HEK293 (cell line): ENCODE results near the gene SPC24.
"Not testable (repeated sequence)": the region's sequence is repeated elsewhere in the genome, so short reads cannot be mapped to it uniquely, and the experiment has no call there.

Experiments
- MEIS1 ChIP-seq: sonication (generic); formaldehyde crosslinking; IDR thresholded peaks from 2 replicates; pipeline ENCODE4 v1.8.1; 2022; ENCODE audit warnings: missing genetic modification reagents, mild to moderate bottlenecking, borderline replicate concordance
- ZNF132 ChIP-seq: fragments of 450-650 bp; formaldehyde crosslinking; IDR thresholded peaks from 2 replicates; pipeline ENCODE4 v1.5.1; 2017; ENCODE audit warnings: missing biosample characterization, missing genetic modification characterization, borderline replicate concordance
- ZNF174 ChIP-seq: fragments of 450-650 bp; formaldehyde crosslinking; IDR thresholded peaks from 2 replicates; pipeline ENCODE4 v1.5.0; 2017; ENCODE audit warnings: missing biosample characterization, mild to moderate bottlenecking, missing genetic modification characterization
- ZNF571 ChIP-seq: fragments of 450-650 bp; formaldehyde crosslinking; IDR thresholded peaks from 2 replicates; pipeline ENCODE4 v1.5.0; 2017; ENCODE audit warnings: missing biosample characterization, missing genetic modification characterization
- ZNF792 ChIP-seq: fragments of 450-650 bp; formaldehyde crosslinking; IDR thresholded peaks from 2 replicates; pipeline ENCODE4 v1.5.1; 2016; ENCODE audit warnings: missing biosample characterization, missing genetic modification characterization
- TF ChIP-seq, protein P1 (sequence below): fragments of 450-650 bp; formaldehyde crosslinking; IDR thresholded peaks from 2 replicates; pipeline ENCODE4 v1.5.1; 2016; ENCODE audit warnings: missing biosample characterization, missing genetic modification characterization
- TF ChIP-seq, protein P2 (sequence below): fragments of 450-650 bp; formaldehyde crosslinking; IDR thresholded peaks from 2 replicates; pipeline ENCODE4 v1.5.1; 2017; ENCODE audit warnings: missing biosample characterization, missing genetic modification characterization

DNA sequence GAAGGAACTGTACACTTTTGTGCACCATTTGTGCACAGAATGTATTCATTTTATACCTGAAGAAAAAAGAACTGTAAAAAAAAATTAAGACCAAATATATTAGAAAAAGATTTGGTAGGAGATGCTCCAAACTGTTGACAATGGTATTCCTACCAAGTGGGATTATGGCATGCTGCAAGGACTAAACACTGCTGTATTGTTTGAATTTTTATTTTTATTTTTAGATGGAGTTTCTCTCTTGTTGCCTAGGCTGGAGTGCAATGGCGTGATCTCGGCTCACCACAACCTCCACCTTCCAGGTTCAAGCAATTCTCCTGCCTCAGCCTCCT lies 4.8 kb upstream of the SPC24 start:
- TF ChIP-seq, protein P1, sequence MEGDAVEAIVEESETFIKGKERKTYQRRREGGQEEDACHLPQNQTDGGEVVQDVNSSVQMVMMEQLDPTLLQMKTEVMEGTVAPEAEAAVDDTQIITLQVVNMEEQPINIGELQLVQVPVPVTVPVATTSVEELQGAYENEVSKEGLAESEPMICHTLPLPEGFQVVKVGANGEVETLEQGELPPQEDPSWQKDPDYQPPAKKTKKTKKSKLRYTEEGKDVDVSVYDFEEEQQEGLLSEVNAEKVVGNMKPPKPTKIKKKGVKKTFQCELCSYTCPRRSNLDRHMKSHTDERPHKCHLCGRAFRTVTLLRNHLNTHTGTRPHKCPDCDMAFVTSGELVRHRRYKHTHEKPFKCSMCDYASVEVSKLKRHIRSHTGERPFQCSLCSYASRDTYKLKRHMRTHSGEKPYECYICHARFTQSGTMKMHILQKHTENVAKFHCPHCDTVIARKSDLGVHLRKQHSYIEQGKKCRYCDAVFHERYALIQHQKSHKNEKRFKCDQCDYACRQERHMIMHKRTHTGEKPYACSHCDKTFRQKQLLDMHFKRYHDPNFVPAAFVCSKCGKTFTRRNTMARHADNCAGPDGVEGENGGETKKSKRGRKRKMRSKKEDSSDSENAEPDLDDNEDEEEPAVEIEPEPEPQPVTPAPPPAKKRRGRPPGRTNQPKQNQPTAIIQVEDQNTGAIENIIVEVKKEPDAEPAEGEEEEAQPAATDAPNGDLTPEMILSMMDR = not testable (repeated sequence)
- TF ChIP-seq ZNF132 (tag by site-specific recombination); ZNF571 (tag by site-specific recombination); MEIS1 (CRISPR knock-in tag); ZNF792 (tag by site-specific recombination); ZNF174 (tag by site-specific recombination): not testable (repeated sequence)
- TF ChIP-seq, protein P2, sequence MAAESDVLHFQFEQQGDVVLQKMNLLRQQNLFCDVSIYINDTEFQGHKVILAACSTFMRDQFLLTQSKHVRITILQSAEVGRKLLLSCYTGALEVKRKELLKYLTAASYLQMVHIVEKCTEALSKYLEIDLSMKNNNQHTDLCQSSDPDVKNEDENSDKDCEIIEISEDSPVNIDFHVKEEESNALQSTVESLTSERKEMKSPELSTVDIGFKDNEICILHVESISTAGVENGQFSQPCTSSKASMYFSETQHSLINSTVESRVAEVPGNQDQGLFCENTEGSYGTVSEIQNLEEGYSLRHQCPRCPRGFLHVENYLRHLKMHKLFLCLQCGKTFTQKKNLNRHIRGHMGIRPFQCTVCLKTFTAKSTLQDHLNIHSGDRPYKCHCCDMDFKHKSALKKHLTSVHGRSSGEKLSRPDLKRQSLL = not testable (repeated sequence)
